ENCODE data around the gene OAS3. TPM values are rescaled to one million over a fixed set of nuclear protein-coding genes. Genes with fewer than 3 reads are reported as not detected.

The OAS3 gene
- total RNA-seq, 1 experiment from 2014 or later = 29.5 TPM

- ATAC-seq = no peak
- POLR2A ChIA-PET = no interaction called here
- peaks cover 0 to 12% of the 10 kb centered on the region in 2 experiments; a peak in 1 of 4 replicates for H3K4me1 ChIP-seq (ENCODE audit: control insufficient read depth in 1 of 2, insufficient read depth in 2 of 2, low read length in 2 of 2)
- H4K20me1 ChIP-seq (ENCODE audit: insufficient read depth) = no peaks in the 10 kb centered on the region
- TF ChIP-seq CEBPB (IDR thresholded peaks at IDR 0.05; ENCODE audit: low read depth) = no peak
- no peak for TF ChIP-seq EZH2phosphoT487 (IDR thresholded peaks at IDR 0.05; ENCODE audit: borderline replicate concordance)
- no peak for TF ChIP-seq SP1 (IDR thresholded peaks at IDR 0.05; ENCODE audit: low read depth)
- no peak for TF ChIP-seq POLR2A (IDR thresholded peaks at IDR 0.05; ENCODE audit: borderline replicate concordance, extremely low read depth, insufficient read depth, insufficient read length)
- no peak for TF ChIP-seq RAD21 (IDR thresholded peaks at IDR 0.05; ENCODE audit: low read depth)
- no peak for TF ChIP-seq MAX (IDR thresholded peaks at IDR 0.05)
- no peak for TF ChIP-seq CTCF (IDR thresholded peaks at IDR 0.05 in 2 of 3, conservative IDR thresholded peaks at IDR 0.05 in 1 of 3; ENCODE audit: borderline replicate concordance in 1 of 3, insufficient read depth in 1 of 3, low read depth in 2 of 3, low read length in 2 of 3)
- TF ChIP-seq YY1 (IDR thresholded peaks at IDR 0.05; ENCODE audit: extremely low read depth, insufficient replicate concordance, low read depth, low read length) = no peak
- no peak for TF ChIP-seq EGR1 (IDR thresholded peaks at IDR 0.05; ENCODE audit: low read depth)
- TF ChIP-seq FOSL1 (IDR thresholded peaks at IDR 0.05; ENCODE audit: low read depth) = no peak
- TF ChIP-seq ZBTB33 (IDR thresholded peaks at IDR 0.05; ENCODE audit: extremely low read depth, insufficient replicate concordance, low read length) = no peak
- no peak for TF ChIP-seq CBX3 (IDR thresholded peaks at IDR 0.05; ENCODE audit: low read depth)
- no peak for TF ChIP-seq JUND (IDR thresholded peaks at IDR 0.05)
- TF ChIP-seq TCF7L2 (IDR thresholded peaks at IDR 0.05; ENCODE audit: borderline replicate concordance, extremely low read depth, insufficient read depth, insufficient read length) = no peak
- TF ChIP-seq POLR2AphosphoS5 (IDR thresholded peaks at IDR 0.05; ENCODE audit: low read depth, low read length) = no peak
- TF ChIP-seq ZFX (IDR thresholded peaks at IDR 0.05) = no peak
- TF ChIP-seq REST (IDR thresholded peaks at IDR 0.05; ENCODE audit: low read depth) = no peak
- no peak for TF ChIP-seq EZH2 (IDR thresholded peaks at IDR 0.05)
- TF ChIP-seq ELF1 (IDR thresholded peaks at IDR 0.05; ENCODE audit: borderline replicate concordance, low read depth) = no peak
- H3K4me2 ChIP-seq (ENCODE audit: low read length) = no peak overlapping the region
- CTCF ChIA-PET = no interaction called here
- no peak for DNase-seq (ENCODE audit: low read depth, low spot score)
- intact Hi-C loops (cut with micrococcal nuclease) = no loop called here
- H3K9ac ChIP-seq (ENCODE audit: low read length) = no peak overlapping the region
- no peaks in the 10 kb centered on the region for H3K9me3 ChIP-seq (ENCODE audit: control insufficient read depth in 1 of 2, insufficient read depth in 1 of 2, low read depth in 1 of 2, low read length in 2 of 2)
- no peak overlapping the region for H2AFZ ChIP-seq (ENCODE audit: low read depth, low read length, poor library complexity, severe bottlenecking)
- no peaks in the 10 kb centered on the region for H3K27me3 ChIP-seq (ENCODE audit: insufficient read depth, low read length)
- RAD21 ChIA-PET (ENCODE audit: low non-redundant PET in 1 of 2, low total read pairs in 2 of 2, uncharacterized antibody in 2 of 2, unreplicated experiment in 2 of 2) = no interaction called here
- no peak overlapping the region for H3K27ac ChIP-seq (ENCODE audit: low read depth, low read length)
- no peaks in the 10 kb centered on the region for H3K9me2 ChIP-seq (ENCODE audit: insufficient read depth)
- no peak overlapping the region for H3K4me3 ChIP-seq (replicated peaks in 1 of 2; ENCODE audit: low read depth in 1 of 2, low read length in 2 of 2)
- no peaks in the 10 kb centered on the region for H3K79me2 ChIP-seq (ENCODE audit: insufficient read depth, low read length)
- BruUV-seq (replicated peaks) = no TSS peak
- H3K36me3 ChIP-seq (ENCODE audit: control insufficient read depth in 1 of 2, insufficient read depth in 2 of 2, low read length in 2 of 2) = no peaks in the 10 kb centered on the region
Measured at GRCh38 chr12:112905451-112906089, 32.7 kb upstream of the OAS3 start.
